GM11168 (cell line): Measurements from ENCODE around the gene SNX3.
"Not testable (repeated sequence)": the region's sequence is repeated elsewhere in the genome, so short reads cannot be mapped to it uniquely, and the experiment has no call there.

Source experiments
- in situ Hi-C: fragments of 300-500 bp; cut with MboI; formaldehyde crosslinking; loops from one replicate; pipeline ENCODE4 v1.12.0; 2022; ENCODE audit warnings: low sequenced_read_pairs; ENCODE audit not compliant: unreplicated experiment

The SNX3 gene

GRCh38 chr6:108263371-108263770, 2.5 kb upstream of the SNX3 start:
- in situ Hi-C loops, result no loop called here

DNA sequence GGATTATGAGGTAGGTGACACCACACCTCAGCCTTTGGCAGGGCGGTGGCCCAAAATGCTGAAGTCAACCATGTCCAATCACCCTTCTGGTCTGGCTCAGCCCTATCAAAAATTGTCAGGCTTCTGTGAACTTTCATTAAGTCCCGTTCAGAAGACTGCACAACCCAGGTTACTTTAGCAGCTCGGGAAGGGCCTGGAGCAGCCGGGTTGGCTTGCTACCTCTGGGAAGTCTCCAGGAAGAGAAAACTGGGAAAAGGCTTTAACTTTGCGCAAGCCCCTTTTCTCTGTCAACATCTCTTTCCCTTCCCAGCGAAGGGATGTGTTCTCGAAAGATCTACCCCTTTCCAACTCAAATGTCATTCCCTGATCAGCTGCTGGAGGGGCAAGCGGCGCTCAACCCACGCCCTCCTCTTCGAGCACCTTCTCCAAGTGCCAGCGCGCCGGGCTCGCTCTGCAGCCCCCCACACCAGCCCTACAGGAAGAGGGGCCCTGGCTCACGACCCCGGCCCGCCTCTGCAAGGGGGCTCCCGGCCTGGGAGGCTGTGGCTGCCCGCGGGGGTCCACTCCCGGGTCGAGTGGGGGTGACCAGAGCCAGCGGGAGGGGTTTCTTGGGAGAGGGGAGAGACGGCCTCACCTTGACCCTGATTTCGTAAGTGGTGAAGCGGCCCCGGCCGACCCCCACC, 573 bp downstream of the SNX3 start:
- in situ Hi-C loops, result no loop called here

- in situ Hi-C loops, result no loop called here
Measured at GRCh38 chr6:108254433-108255410, 6.1 kb downstream of the SNX3 start.

GRCh38 chr6:108253241-108253640, 7.6 kb downstream of the SNX3 start:
- in situ Hi-C loops, result no loop called here

- in situ Hi-C loops, result no loop called here
Measured at GRCh38 chr6:108252055-108252454, 8.8 kb downstream of the SNX3 start.

- in situ Hi-C loops, result no loop called here
Measured at GRCh38 chr6:108251252-108251651, 9.6 kb downstream of the SNX3 start.

DNA sequence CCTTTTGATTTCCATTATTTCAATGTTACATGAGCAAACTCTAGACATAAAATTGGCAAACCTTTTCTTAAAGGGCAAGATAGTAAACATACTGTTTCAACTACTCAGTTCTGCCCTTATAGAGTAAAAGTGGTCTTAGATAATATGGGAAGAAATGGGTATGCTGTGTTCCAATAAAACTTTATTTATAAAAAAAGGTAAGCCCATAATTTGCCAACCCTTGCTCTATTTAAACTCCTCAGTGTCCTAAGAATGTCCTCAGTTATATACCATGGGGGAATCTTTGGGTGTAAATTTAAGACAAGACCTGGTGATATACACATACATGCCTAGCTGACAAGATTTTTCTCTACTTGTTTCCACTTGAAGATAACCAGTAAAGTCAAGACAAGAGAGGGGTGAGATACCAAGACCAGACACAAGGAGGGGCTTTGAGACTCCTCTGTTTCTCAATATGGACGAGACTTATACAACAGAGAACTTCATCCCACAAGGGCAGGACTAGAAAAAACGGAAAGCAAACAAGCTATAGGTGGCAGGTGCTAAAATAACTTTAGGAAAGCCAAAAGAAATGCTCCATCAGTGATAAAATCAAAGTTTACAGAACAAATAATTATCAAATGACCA, 10.5 kb downstream of the SNX3 start:
- in situ Hi-C loops, result no loop called here

GRCh38 chr6:108247965-108248536, 12.8 kb downstream of the SNX3 start:
- in situ Hi-C loops, result no loop called here

- in situ Hi-C loops, result not testable (repeated sequence)
Measured at GRCh38 chr6:108245095-108245494, 15.7 kb downstream of the SNX3 start.

DNA sequence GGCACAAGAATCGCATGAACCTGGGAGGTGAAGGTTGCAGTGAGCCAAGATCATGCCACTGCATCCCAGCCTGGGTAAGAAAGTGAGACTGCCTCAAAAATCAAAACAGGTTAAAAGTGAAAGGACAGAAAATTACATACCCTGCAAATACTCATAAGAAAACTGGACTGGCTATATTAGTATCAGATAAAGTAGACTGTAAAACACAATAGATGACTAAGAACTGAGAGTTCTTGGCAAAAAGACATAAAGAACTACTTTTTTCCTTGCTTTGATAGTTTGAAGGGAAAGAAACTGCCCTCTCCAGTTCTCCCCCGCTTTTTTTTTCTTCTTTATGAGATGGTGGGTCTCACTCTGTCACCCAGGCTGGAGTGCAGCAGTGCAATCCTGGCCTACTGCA, 17.0 kb downstream of the SNX3 start:
- in situ Hi-C loops, result no loop called here

- in situ Hi-C loops, result no loop called here
Measured at GRCh38 chr6:108242721-108243120, 18.1 kb downstream of the SNX3 start.

- in situ Hi-C loops, result no loop called here
Measured at GRCh38 chr6:108242259-108242658, 18.6 kb downstream of the SNX3 start.

DNA sequence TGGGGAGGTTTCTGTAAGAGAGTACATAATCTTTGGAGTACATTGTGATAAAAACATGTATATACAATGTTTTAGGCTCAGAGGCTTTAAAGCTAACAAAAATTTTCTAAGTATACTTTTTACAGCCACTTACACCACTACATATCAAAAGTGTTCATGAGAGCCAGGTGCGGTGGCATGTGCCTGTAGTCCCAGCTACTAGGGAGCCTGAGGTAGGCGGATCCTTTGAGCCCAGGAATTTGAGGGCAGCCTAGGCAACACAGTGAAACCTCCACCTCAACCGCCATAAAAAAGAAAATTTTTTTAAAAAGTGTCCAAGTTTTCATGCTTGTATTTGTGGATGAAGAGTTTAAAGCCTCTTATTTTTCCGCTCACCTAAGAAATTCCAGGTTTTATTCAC, 22.5 kb downstream of the SNX3 start:
- in situ Hi-C loops, result no loop called here

GRCh38 chr6:108236791-108237190, 24.0 kb downstream of the SNX3 start:
- in situ Hi-C loops, result no loop called here

GRCh38 chr6:108235127-108235526, 25.7 kb downstream of the SNX3 start:
- in situ Hi-C loops, result no loop called here

- in situ Hi-C loops, result no loop called here
Measured at GRCh38 chr6:108228416-108228815, 32.4 kb downstream of the SNX3 start.

- in situ Hi-C loops, result no loop called here
Measured at GRCh38 chr6:108227290-108227689, 33.5 kb downstream of the SNX3 start.

DNA sequence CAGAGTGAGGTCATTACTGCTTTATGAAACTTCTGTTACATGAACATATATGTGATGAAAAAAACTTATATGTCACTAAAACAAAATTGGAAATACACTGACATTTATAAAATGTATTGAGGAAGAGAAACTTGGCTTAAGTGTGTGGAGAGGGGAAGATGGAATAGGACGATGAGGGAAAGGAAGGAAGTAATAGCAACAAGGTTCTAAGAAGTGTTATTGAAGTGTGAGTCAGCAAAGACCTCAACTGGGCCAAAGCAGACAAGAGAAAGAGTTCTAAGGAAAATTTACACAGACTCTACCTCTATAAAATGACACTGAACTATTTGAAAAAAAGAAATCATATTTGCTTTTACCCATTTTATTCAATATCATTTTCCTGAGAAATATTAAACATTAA, 38.3 kb downstream of the SNX3 start:
- in situ Hi-C loops, result no loop called here

GRCh38 chr6:108222064-108222463, 38.8 kb downstream of the SNX3 start:
- in situ Hi-C loops, result no loop called here

DNA sequence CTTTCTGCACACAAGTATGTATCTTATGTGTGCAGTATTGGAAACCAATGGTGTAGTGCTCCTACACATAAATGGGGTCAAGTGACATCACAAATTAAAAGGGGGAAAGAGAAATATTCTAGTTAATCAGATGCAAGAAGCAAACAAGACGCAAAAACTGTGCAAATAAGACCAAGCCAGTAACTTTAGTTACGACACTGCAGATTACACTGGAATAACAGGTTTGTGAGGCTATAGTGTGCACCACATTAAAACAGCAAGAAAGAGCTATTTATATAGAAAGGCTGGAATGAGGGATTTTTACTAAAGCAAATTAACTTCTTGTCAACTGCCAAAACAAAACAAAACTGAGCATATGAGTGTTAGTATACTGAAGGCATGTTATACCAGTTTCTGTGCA, 49.2 kb downstream of the SNX3 start:
- in situ Hi-C loops, result no loop called here

DNA sequence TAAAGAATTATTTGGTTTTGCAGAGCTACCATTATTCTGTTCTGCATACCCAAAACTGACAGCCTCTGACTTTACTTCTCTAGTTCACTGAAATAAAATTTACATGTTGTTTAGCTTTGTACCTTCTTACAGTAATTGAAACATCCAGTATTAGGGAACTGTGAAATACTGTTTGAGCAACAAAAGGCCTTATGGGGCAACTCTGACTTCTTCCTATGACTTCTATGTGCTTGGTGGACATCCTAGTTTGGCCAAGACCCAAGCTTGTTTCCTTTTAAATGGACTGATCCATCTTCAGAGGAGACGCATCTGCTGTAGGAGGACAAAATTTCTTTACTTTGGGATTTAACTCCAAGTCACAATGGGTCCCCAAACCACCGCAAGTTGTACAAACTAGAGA, 50.3 kb downstream of the SNX3 start:
- in situ Hi-C loops, result no loop called here
